ENCODE results near the gene GDA. TPM values are rescaled to one million over a fixed set of nuclear protein-coding genes. Genes with fewer than 3 reads are reported as not detected.

GDA gene
- total RNA-seq, 2 donors from 2014 or later = 1.9 TPM; not detected in 1

- intact Hi-C loops (cut with DNase I) = no loop called here
- 86% methylated on average over 1 of the region's 1 CpG for WGBS
- DNase-seq (ENCODE audit: low spot score) = no peak
These were observed 102.3 kb downstream of the GDA start for GRCh38 chr9:72251589-72251988.

GRCh38 chr9:72254901-72255545, 105.8 kb downstream of the GDA start:
- Histone ChIP-seq H3K36me3 (no peaks in the 10 kb centered on the region), H3K27ac (no peak overlapping the region), H3K9me3 (no peaks in the 10 kb centered on the region), H3K27me3 (replicated peaks; ENCODE audit: insufficient read depth) (no peaks in the 10 kb centered on the region), H3K4me1 (replicated peaks) (no peaks in the 10 kb centered on the region), H3K4me3 (no peak overlapping the region)
- WGBS = 53% methylated on average over 3 of the region's 3 CpGs
- TF ChIP-seq POLR2AphosphoS5 (IDR thresholded peaks at IDR 0.05) (no peak), POLR2A (IDR thresholded peaks at IDR 0.05) (no peak), CTCF (IDR thresholded peaks at IDR 0.05) (no peak)
- DNase-seq (ENCODE audit: low spot score) = no peak
- intact Hi-C loops (cut with DNase I) = no loop called here

More at GRCh38 chr9:72251589-72251988, 102.3 kb downstream of the GDA start:
- no peaks in the 10 kb centered on the region for H3K4me1 ChIP-seq (replicated peaks)
- H3K36me3 ChIP-seq = no peaks in the 10 kb centered on the region
- H3K27me3 ChIP-seq (replicated peaks; ENCODE audit: insufficient read depth) = no peaks in the 10 kb centered on the region
- TF ChIP-seq CTCF (IDR thresholded peaks at IDR 0.05) = no peak
- H3K4me3 ChIP-seq = no peak overlapping the region
- H3K9me3 ChIP-seq = no peaks in the 10 kb centered on the region
- no peak overlapping the region for H3K27ac ChIP-seq

GRCh38 chr9:72255569-72255968, 106.3 kb downstream of the GDA start:
- no peak for DNase-seq (ENCODE audit: low spot score)
- intact Hi-C loops (cut with DNase I) = no loop called here
- Histone ChIP-seq H3K4me3 (no peak overlapping the region), H3K9me3 (no peaks in the 10 kb centered on the region), H3K27ac (no peak overlapping the region), H3K4me1 (replicated peaks) (no peaks in the 10 kb centered on the region), H3K27me3 (replicated peaks; ENCODE audit: insufficient read depth) (no peaks in the 10 kb centered on the region), H3K36me3 (no peaks in the 10 kb centered on the region)
- TF ChIP-seq CTCF (IDR thresholded peaks at IDR 0.05) (no peak), POLR2A (IDR thresholded peaks at IDR 0.05) (no peak), POLR2AphosphoS5 (IDR thresholded peaks at IDR 0.05) (no peak)
- 53% methylated on average over 4 of the region's 4 CpGs for WGBS

- 88% methylated on average over 6 of the region's 6 CpGs for WGBS
- H3K4me1 ChIP-seq (replicated peaks) = no peaks in the 10 kb centered on the region
- no peak for DNase-seq (ENCODE audit: low spot score)
- no peaks in the 10 kb centered on the region for H3K27me3 ChIP-seq (replicated peaks; ENCODE audit: insufficient read depth)
- no peaks in the 10 kb centered on the region for H3K9me3 ChIP-seq
- no peak overlapping the region for H3K4me3 ChIP-seq
- intact Hi-C loops (cut with DNase I) = no loop called here
- H3K27ac ChIP-seq = no peak overlapping the region
- TF ChIP-seq POLR2A (IDR thresholded peaks at IDR 0.05) (no peak), POLR2AphosphoS5 (IDR thresholded peaks at IDR 0.05) (no peak), CTCF (IDR thresholded peaks at IDR 0.05) (no peak)
- H3K36me3 ChIP-seq = no peaks in the 10 kb centered on the region
These were observed 107.7 kb downstream of the GDA start for GRCh38 chr9:72256931-72257330.

GRCh38 chr9:72257814-72258213, 108.6 kb downstream of the GDA start:
- H3K4me1 ChIP-seq (replicated peaks) = no peaks in the 10 kb centered on the region
- intact Hi-C loops (cut with DNase I) = no loop called here
- H3K36me3 ChIP-seq = no peaks in the 10 kb centered on the region
- no peaks in the 10 kb centered on the region for H3K9me3 ChIP-seq
- no peak overlapping the region for H3K4me3 ChIP-seq
- no peak for TF ChIP-seq POLR2A (IDR thresholded peaks at IDR 0.05)
- TF ChIP-seq CTCF (IDR thresholded peaks at IDR 0.05) = no peak
- no peak for TF ChIP-seq POLR2AphosphoS5 (IDR thresholded peaks at IDR 0.05)
- DNase-seq (ENCODE audit: low spot score) = no peak
- WGBS = 78% methylated on average over 3 of the region's 3 CpGs
- H3K27ac ChIP-seq = no peak overlapping the region
- no peaks in the 10 kb centered on the region for H3K27me3 ChIP-seq (replicated peaks; ENCODE audit: insufficient read depth)
